HG03469 (cell line): ENCODE data around the gene PDSS2.
"Not testable (repeated sequence)": the region's sequence is repeated elsewhere in the genome, so short reads cannot be mapped to it uniquely, and the experiment has no call there.

Source experiments
- ATAC-seq: cut with Tn5 transposase; IDR thresholded peaks from one replicate; pipeline ENCODE4 v1.9.1; 2021; ENCODE audit warnings: mild to moderate bottlenecking, moderate library complexity, moderate number of reproducible peaks; ENCODE audit not compliant: unreplicated experiment

PDSS2 gene

DNA sequence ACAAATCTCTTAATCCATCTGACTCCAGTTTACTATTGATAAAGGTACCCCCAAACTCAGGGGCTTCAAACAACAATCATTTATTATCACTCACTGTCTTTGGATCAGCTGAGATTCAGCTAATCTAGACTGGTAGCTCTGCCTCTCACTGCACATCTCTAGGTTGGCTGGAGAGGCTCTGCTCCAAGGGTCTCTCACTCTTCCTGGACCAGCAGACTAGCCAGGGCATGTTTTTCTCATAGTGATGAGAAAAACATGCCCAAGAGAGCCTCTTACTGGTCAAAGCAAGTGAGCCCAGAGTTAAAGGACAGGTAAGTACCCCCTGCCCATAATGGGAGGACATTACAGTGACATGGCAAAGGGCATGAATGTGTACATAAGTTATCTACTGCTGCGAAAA lies 228.9 kb downstream of the PDSS2 start:
- ATAC-seq: no peak

GRCh38 chr6:107230024-107230423 lies 229.3 kb downstream of the PDSS2 start:
- no peak for ATAC-seq

- no peak for ATAC-seq
Measured at GRCh38 chr6:107228754-107229153, 230.6 kb downstream of the PDSS2 start.

GRCh38 chr6:107221519-107221918 lies 237.8 kb downstream of the PDSS2 start:
- no peak for ATAC-seq

GRCh38 chr6:107219851-107220250 lies 239.5 kb downstream of the PDSS2 start:
- no peak for ATAC-seq

GRCh38 chr6:107218142-107218541 lies 241.2 kb downstream of the PDSS2 start:
- ATAC-seq: no peak

GRCh38 chr6:107217248-107217647 lies 242.1 kb downstream of the PDSS2 start:
- no peak for ATAC-seq

- ATAC-seq: no peak
Measured at GRCh38 chr6:107216197-107216933, 243.0 kb downstream of the PDSS2 start.

DNA sequence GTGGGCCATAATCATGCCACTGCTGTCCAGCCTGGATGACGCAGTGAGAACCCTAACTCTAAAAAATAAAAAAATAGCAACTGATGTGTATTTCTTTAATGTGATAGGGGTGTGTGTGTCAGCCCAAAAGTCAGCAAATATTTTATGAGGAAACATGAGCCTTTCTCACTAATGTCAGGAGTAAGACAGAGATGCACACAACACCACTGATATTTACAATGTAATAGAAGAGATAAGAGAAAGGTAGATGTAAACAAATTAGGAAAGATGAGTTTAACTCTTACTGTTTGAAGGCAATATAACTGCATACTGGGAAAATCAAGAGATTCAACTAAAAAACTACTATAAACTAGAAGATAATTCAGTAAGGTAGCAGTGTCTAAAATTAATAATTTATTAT lies 244.0 kb downstream of the PDSS2 start:
- ATAC-seq: no peak

- ATAC-seq: no peak
Measured at GRCh38 chr6:107214655-107215054, 244.7 kb downstream of the PDSS2 start.

DNA sequence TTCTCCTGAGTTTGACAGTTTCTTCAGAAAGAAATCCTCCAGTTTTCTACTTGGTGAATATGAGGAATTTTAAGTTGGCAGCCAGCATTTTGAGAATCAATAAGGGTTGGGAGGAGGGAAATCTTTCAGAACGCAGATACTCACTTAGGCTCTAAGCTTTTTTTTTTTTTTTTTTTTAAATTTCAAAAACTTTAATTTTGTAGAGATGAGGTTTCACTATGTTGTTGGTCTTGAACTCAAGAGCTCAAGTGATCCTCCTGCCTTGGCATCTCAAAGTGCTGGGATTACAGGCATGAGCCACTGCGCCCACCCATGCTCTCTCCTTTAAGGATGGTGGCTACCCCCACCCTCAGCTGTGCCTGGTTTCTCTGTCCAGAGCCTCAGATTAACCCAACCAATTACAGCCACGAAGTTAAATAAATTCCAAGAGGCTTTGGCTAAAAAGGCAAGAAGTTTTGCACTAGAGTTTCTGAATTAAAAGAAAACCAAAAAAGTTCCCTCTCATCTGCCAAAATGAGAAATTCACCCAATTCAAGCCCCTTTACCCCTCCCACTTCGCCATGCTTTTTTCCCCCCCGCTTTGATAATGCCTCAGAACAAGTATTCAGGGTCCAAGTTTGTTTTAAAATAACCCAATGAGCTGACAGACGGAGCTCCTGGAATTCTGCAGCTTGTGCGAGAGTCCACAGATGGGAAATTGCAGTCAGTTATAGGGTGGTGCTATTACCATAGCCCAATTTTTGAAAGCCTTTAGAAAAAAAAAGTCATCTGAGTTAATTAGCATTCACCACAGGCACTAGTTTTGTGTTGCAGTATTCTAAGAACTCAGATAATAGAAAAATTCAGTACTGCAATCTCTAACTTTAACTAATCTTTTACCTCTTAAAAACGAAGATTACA lies 249.7 kb downstream of the PDSS2 start:
- no peak for ATAC-seq

DNA sequence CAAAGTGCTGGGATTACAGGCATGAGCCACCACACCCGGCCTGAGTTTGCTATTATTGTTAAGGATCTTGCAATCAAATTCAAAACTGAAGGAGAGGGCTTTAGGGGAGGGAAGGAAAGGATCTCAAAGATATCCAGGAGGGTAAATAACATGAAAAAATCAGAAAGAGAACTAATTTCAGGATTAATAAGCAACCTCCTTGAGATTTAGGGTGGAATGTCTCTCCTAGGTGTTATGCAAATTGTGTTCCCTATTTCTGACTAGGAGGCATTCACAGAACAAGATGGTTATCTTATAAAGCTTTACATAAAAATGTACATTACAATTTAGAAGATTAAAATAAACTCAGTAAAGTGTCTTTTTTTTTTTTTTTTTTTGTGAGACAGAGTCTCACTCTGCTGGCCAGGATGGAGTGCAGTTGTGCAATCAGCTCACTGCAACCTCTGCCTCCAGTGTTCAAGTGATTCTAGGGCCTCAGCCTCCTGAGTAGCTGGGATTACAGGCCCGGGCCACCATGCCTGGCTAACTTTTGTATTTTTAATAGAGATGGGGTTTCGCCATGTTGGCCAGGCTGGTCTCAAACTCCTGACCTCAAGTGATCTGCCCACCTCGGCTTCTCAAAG lies 252.0 kb downstream of the PDSS2 start:
- no peak for ATAC-seq

DNA sequence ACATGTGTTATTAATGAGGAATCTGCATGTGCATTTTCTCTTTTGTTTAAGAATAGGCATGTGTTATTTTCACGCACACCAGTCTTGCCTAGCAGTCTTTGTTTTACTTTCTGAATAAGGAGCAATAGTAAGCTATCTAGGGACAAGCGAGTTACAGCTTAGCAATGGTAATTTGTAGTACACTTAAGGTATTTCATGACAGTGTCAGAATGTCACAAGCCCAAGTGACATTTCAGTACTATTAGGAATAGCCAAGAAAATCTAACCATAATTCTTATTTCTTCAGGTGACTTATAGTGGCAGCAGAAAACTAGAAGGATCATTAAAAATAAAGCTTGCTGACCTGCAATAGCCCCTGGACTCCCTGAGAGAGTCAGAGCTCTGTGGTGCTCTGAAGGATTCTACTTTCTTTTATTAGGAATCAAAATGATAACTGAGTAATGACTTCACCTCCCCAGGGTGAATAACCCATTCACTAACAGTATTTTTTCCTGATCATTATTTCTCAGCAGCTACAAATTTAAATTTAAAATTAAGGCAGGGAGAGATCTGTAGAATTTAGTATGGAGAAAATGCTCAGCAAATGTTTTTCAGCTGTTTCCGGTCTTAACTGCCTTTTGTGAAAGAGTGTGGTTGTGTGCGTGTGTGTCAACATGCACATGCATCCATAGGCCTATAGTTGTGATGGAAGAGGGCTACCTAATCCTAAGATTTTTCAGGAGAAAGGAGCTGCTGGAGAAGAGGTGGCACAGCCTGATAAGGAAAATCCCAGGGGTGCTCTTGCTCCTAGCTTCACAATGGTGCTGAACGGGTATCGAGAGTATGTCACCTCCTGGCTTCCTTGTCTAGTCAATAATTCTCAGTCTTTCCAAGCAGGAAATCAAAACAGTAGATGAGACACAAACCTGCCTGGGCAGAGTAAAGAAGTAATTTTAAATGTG lies 254.0 kb downstream of the PDSS2 start:
- no peak for ATAC-seq

DNA sequence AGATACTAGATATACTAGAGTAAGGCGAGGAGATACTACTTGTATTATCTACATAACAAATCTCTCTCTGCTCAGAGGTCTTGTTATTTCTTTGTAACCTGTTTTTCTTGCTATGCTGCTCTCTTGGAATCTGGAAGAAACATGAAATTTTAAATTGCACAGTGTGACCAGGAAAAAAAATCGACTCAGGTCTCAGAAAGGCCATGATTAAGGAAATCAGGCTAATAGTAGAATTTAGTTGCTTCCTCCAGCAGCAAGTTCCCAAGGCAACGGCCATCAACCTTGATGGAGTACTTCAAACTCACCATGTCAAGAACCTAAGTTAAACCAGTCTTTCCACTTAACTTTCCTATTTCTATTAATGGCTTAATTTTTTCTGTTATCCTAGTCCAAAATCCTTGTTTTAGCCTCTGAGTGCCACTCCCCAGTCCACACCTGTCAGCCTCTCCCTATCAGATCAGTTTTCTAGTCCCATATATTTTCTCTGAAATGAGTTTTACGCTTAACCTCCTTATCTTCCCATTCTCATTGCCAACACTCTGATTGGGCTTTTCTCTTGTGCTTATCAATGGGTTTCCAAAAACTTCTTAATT lies 256.4 kb downstream of the PDSS2 start:
- ATAC-seq: no peak

DNA sequence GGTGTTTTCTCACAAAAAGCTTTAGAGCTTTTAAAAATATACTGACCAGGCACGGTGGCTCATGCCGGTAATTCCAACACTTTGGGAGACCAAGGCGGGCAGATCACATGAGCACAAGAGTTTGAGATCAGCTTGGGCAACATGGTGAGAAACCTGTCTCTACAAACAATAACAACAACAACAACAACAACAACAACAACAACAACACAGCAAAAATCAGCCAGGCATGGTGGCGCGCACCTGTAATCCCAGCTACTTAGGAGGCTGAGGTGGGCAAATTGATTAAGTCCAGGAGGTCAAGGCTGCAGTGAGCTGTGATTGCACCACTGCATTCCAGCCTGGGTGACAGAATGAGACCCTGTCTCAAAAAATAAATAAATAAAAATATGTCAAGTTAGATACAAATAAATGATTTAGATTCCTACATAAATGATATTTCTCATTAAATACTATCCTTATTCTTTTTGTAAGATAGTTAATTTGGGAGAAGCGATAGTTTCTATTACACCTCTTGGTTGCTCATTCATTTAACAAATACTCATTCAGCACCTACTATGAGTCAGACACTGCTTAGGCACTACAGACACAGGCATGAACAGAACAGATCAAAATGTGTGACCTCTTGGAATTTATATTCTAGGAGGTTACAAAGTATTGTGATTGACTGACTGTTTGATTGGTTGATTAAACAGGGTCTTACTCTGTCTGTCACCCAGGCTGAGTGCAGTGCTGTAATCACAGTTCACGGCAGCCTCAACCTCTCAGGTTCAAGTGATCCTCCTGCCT lies 260.5 kb downstream of the PDSS2 start:
- ATAC-seq: no peak

DNA sequence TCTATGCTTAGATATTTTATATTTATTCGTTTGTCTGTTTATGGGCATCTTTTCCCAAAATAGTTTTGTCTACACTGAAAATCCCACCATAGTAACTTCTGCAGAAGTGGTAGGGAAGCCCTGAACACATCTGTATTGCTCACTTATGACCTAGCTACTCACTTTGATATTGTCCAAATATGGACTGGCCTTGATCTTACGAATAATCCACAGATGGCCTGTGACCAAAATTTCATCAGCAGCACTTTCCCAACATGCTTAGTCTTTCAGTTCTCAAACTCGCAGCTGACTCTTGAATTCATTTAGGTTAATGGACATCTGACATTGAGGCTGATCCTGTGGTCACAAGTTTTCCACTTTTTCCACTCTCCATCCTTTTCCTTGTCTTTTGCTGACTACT lies 263.2 kb downstream of the PDSS2 start:
- ATAC-seq: no peak

DNA sequence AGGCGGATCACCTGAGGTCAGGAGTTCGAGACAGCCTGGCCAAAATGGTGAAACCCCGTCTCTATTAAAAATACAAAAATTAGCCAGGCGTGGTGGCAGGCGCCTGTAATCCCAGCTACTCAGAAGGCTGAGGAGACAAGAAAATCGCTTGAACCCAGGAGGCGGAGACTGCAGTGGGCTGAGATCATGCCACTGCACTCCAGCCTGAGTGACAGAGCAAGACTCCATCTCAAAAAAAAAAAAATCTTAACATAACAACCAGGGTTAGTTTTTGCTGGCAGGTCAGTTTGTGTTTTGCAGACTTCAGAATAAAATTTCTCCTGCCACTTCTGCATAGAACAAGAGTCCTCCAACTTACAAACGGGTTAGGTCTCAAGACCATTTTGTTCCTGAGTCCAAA lies 264.6 kb downstream of the PDSS2 start:
- ATAC-seq: not testable (repeated sequence)

DNA sequence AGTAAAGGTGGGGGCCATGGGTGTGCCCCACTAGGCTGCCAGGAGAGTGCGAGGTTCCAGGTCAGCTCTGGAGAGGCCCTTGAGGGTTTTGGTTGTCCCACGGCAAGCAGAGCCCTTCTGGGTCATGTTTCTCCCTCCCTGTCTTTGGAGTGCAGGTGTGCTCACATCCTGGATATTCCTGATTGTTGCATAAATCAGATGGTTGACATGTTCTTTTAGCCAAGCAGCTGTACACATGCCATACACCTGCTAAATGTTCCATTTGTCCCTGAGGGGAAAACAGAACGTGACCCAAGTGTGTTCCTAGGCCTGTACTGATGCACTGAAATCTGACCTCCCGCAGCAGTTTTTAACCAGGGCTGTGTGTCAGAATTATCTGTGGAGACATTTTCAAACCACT lies 266.5 kb downstream of the PDSS2 start:
- ATAC-seq: no peak

DNA sequence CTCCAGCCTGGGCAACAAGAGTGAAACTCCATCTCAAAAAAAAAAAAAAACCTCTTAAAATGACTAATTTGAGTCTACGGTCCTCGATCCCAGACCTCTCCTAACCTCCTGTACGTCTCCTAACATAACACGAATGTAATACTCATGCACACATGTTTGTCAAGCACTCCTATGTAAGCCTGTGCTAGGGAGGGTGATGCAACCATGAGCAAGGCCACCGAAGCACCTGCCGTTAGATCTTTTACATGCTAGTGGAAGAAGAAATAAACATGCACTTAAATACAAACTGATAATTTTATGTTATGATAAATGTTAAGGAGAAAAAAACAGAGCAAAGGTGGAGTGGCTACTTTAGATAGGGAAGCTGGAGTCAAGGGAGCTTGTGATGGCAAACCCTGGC lies 271.7 kb downstream of the PDSS2 start:
- ATAC-seq: no peak
